ENCODE results near the gene OR10G3.

OR10G3 gene

GRCh38 chr14:21525962-21526671 lies 53.8 kb downstream of the OR10G3 start, which contains the start of gene SALL2:
Gene SALL2, minus strand, starts transcription at chr14:21526346. Its CDS starts 219 bp downstream, at chr14:21526127.
- Histone ChIP-seq H3K4me3 (ENCODE audit: low read length) (peak within 1 kb of the TSS; percentile 86), H3K9me3 (ENCODE audit: control insufficient read depth, insufficient read depth, low read length) (no peaks in the 10 kb centered on the region), H3K4me2 (ENCODE audit: low read length) (peak within 1 kb of the TSS; percentile 98), H3K27ac (ENCODE audit: low read depth, low read length) (peak within 1 kb of the TSS; percentile 78), H3K9me2 (replicated peaks; ENCODE audit: control insufficient read depth, low read length) (no peaks in the 10 kb centered on the region), H3K27me3 (ENCODE audit: control insufficient read depth, low read length) (no peaks in the 10 kb centered on the region), H3K4me1 (ENCODE audit: control insufficient read depth, low read length) (peaks cover 36% of the 10 kb centered on the region), H3K79me2 (ENCODE audit: control insufficient read depth, low read length) (peaks cover 4% of the 10 kb centered on the region), H3F3A (ENCODE audit: control insufficient read depth, insufficient read depth) (peaks cover 13% of the 10 kb centered on the region), H4K20me1 (ENCODE audit: control insufficient read depth, insufficient read depth, low read depth, low read length) (no peaks in the 10 kb centered on the region), H3K36me3 (ENCODE audit: control insufficient read depth, low read length) (0 out of 2 replicates have a peak, but pooled peaks cover 4% of the 10 kb centered on the region)
- no peak for TF ChIP-seq CTCF (IDR thresholded peaks at IDR 0.05; ENCODE audit: low read depth, low read length, poor library complexity, severe bottlenecking)
- no peak for TF ChIP-seq EZH2phosphoT487 (IDR thresholded peaks at IDR 0.05; ENCODE audit: borderline replicate concordance, low read length)

- Histone ChIP-seq H3K9me3 (ENCODE audit: control insufficient read depth, insufficient read depth, low read length) (no peaks in the 10 kb centered on the region), H3K4me3 (ENCODE audit: low read length) (peak overlapping the region; percentile 86), H3F3A (ENCODE audit: control insufficient read depth, insufficient read depth) (peaks cover 13% of the 10 kb centered on the region), H3K79me2 (ENCODE audit: control insufficient read depth, low read length) (peaks cover 4% of the 10 kb centered on the region), H3K4me2 (ENCODE audit: low read length) (peak overlapping the region; percentile 98), H3K27me3 (ENCODE audit: control insufficient read depth, low read length) (no peaks in the 10 kb centered on the region), H4K20me1 (ENCODE audit: control insufficient read depth, insufficient read depth, low read depth, low read length) (no peaks in the 10 kb centered on the region), H3K4me1 (ENCODE audit: control insufficient read depth, low read length) (peaks cover 36% of the 10 kb centered on the region), H3K9me2 (replicated peaks; ENCODE audit: control insufficient read depth, low read length) (no peaks in the 10 kb centered on the region), H3K27ac (ENCODE audit: low read depth, low read length) (no peak overlapping the region), H3K36me3 (ENCODE audit: control insufficient read depth, low read length) (0 out of 2 replicates have a peak, but pooled peaks cover 4% of the 10 kb centered on the region)
- TF ChIP-seq CTCF (IDR thresholded peaks at IDR 0.05; ENCODE audit: low read depth, low read length, poor library complexity, severe bottlenecking) (no peak), EZH2phosphoT487 (IDR thresholded peaks at IDR 0.05; ENCODE audit: borderline replicate concordance, low read length) (no peak)
These were observed 54.3 kb downstream of the OR10G3 start for GRCh38 chr14:21525571-21525961.

GRCh38 chr14:21524575-21525490 lies 55.0 kb downstream of the OR10G3 start:
- H3F3A ChIP-seq (ENCODE audit: control insufficient read depth, insufficient read depth): peaks cover 13% of the 10 kb centered on the region
- no peaks in the 10 kb centered on the region for H3K9me3 ChIP-seq (ENCODE audit: control insufficient read depth, insufficient read depth, low read length)
- H3K79me2 ChIP-seq (ENCODE audit: control insufficient read depth, low read length): peaks cover 4% of the 10 kb centered on the region
- no peak overlapping the region for H3K27ac ChIP-seq (ENCODE audit: low read depth, low read length)
- H3K27me3 ChIP-seq (ENCODE audit: control insufficient read depth, low read length): no peaks in the 10 kb centered on the region
- peak overlapping the region; percentile 98 for H3K4me2 ChIP-seq (ENCODE audit: low read length)
- 0 out of 2 replicates have a peak, but pooled peaks cover 4% of the 10 kb centered on the region for H3K36me3 ChIP-seq (ENCODE audit: control insufficient read depth, low read length)
- H4K20me1 ChIP-seq (ENCODE audit: control insufficient read depth, insufficient read depth, low read depth, low read length): no peaks in the 10 kb centered on the region
- H3K9me2 ChIP-seq (replicated peaks; ENCODE audit: control insufficient read depth, low read length): no peaks in the 10 kb centered on the region
- peaks cover 36% of the 10 kb centered on the region for H3K4me1 ChIP-seq (ENCODE audit: control insufficient read depth, low read length)
- H3K4me3 ChIP-seq (ENCODE audit: low read length): peak overlapping the region; percentile 86
- TF ChIP-seq EZH2phosphoT487 (IDR thresholded peaks at IDR 0.05; ENCODE audit: borderline replicate concordance, low read length): no peak
- no peak for TF ChIP-seq CTCF (IDR thresholded peaks at IDR 0.05; ENCODE audit: low read depth, low read length, poor library complexity, severe bottlenecking)
